ENCODE results near the gene COASY. TPM values are rescaled to one million over a fixed set of nuclear protein-coding genes. Genes with fewer than 3 reads are reported as not detected.

Gene COASY
- total RNA-seq, 4 donors from 2014 or later: 20.4 to 40.1 (median 22.7) TPM

GRCh38 chr17:42564815-42565522 lies 3.0 kb downstream of the COASY start:
- no peak for TF ChIP-seq CTCF (IDR thresholded peaks at IDR 0.05; ENCODE audit: low read depth)

GRCh38 chr17:42565523-42566214 lies 3.7 kb downstream of the COASY start:
- no peak for TF ChIP-seq CTCF (IDR thresholded peaks at IDR 0.05; ENCODE audit: low read depth)

- no peak for TF ChIP-seq CTCF (IDR thresholded peaks at IDR 0.05; ENCODE audit: low read depth)
Measured at GRCh38 chr17:42566215-42566882, 4.4 kb downstream of the COASY start.

GRCh38 chr17:42566883-42567573 lies 5.1 kb downstream of the COASY start, which contains the start of gene MLX:
Gene MLX, plus strand, starts transcription at chr17:42567100. Its CDS starts 25 bp downstream, at chr17:42567125.
- TF ChIP-seq CTCF (IDR thresholded peaks at IDR 0.05; ENCODE audit: low read depth): no peak

DNA sequence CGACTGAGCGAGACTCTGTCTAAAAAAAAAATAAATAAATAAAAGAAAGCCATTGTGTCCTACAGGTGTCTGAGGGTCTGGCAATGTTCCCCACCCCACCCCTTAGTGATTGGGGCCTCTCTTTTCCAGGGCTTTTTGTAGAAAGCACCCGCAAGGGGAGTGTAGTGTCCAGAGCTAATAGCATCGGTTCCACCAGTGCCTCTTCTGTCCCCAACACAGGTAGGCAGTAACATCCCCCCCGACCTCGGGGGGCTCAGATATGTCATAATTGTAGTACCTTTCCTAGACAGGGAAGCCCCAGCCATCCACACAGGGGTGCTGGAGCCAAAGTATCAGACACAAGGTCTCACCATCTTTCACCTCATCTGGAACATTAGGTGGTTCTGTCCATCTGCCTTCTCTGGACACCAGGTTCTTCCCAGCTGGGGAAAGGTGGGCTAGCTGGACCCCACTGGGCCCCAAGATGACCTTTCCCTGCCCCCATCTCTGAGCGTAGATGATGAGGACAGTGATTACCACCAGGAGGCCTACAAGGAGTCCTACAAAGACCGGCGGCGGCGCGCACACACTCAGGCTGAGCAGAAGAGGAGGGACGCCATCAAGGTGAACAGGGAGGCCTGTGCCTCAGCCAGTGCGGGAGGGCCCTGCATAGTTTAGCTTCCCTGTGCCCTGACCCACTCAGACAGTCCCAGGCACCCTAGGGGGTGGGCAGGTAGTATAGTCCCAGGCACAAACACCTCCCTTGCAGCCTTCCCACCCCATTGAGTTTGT lies 6.6 kb downstream of the COASY start:
- no peak for TF ChIP-seq CTCF (IDR thresholded peaks at IDR 0.05; ENCODE audit: low read depth)

DNA sequence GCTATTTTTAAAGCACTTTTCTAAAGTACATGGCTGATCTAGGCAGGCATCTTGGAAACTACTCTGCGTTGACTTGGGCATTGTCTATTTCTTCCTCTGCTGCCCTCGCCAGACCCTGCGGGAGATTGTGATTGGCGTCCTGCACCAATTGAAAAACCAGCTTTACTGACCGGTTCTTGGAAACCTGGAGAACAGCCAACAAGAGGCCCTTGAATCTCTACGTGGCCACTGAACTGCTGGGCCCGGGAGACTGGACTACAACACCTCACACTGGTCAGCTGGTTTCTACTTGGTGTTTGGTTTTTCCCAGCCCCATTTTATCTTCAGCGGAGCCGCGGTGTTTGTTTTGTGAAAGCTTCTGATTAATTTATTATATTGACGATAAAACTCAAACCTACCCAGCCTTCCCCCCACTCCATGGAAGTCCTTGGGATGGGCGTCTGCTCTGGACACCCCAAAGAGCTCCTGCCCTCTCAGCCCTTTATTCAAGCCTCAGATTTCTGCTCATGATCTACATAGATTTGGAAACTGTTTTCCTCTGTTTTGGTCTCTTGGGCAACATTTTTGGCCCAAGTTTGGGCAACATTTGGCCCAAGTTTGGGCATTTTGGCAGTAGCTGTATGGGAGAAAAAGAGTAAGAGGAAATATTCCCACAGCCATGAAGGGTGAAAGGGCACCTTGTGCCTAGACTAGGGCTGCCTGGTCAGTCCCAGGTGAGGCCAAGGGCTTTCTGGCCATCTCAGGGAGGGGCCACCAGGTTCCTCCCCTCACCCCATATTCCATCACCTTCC lies 9.7 kb downstream of the COASY start:
- no peak for TF ChIP-seq CTCF (IDR thresholded peaks at IDR 0.05; ENCODE audit: low read depth)

Data from subcutaneous adipose tissue (tissue), 4 donors.